Stomach (tissue), 9 donors: ENCODE measurements around the gene COL6A1. TPM values are rescaled to one million over a fixed set of nuclear protein-coding genes. Genes with fewer than 3 reads are reported as not detected.

Experiments
- DNase-seq, 2 donors: peaks; one replicate each; pipeline versions ENCODE4 v3.0.0 to v3.0.0-alpha.2; 2013 to 2019
- H3K27ac ChIP-seq, 5 donors: fragments of 200-600 bp in 4 of 5; sonication (generic) in 4 of 5; one replicate each; pipeline ENCODE4 v1.5.1; 2013 to 2019; ENCODE audit warnings: mild to moderate bottlenecking in 1 of 5, moderate library complexity in 1 of 5
- H3K27me3 ChIP-seq, 3 donors: fragments of 200-600 bp; sonication (generic); one replicate each; pipeline ENCODE4 v1.5.1; 2017 to 2019; ENCODE audit warnings: mixed run types in 1 of 3
- H3K36me3 ChIP-seq, 4 donors: fragments of 200-600 bp; sonication (generic); 1 replicate in 3 of 4; 2 replicates in 1 of 4; pipeline ENCODE4 v1.5.1; 2016 to 2019
- H3K4me1 ChIP-seq, 4 donors: fragments of 200-600 bp; sonication (generic); one replicate each; pipeline ENCODE4 v1.5.1; 2016 to 2019
- H3K4me3 ChIP-seq, 4 donors: fragments of 200-600 bp; sonication (generic) in 3 of 4; one replicate each; pipeline ENCODE4 v1.5.1; 2016 to 2019; ENCODE audit warnings: mild to moderate bottlenecking in 1 of 4
- H3K9me3 ChIP-seq, 4 donors: fragments of 200-600 bp; sonication (generic); one replicate each; pipeline ENCODE4 v1.5.1; 2016 to 2019
- EP300 ChIP-seq: sonication (generic); formaldehyde crosslinking; IDR thresholded peaks from one replicate; pipeline ENCODE4 v1.6.1; 2017; ENCODE audit warnings: antibody characterized with exemption
- POLR2A ChIP-seq, 4 donors: fragments of 450-650 bp; IDR thresholded peaks; one replicate each; pipeline ENCODE4 v1.6.1; 2016; ENCODE audit warnings: antibody characterized with exemption in 4 of 4, control low read depth in 2 of 4, mild to moderate bottlenecking in 1 of 4, moderate library complexity in 1 of 4
- POLR2AphosphoS5 ChIP-seq, 3 donors: sonication (generic); formaldehyde crosslinking; IDR thresholded peaks; one replicate each; pipeline ENCODE4 v1.6.1; 2016; ENCODE audit warnings: antibody characterized with exemption in 3 of 3
- WGBS, 5 donors: extraction: QIAGEN DNeasy Blood & Tissue Kit in 3 of 5; methylation state at CpG; one replicate each; pipeline versions ENCODE4 v1.1.5 to v1.1.7; 2013 to 2018; 5-methylcytosine and 5-hydroxymethylcytosine counted together
- intact Hi-C: fragments of 100-400 bp; cut with DNase I; formaldehyde crosslinking; loops from one replicate; pipeline ENCODE4 v1.15.1; 2023; ENCODE audit warnings: low total_unique reads
- polyA plus RNA-seq, 3 donors: library from polyadenylated mRNA; stranded (reverse); fragments of 200-250 nt; gene quantifications; one replicate each; pipeline ENCODE4 v1.2.3, GENCODE V29; 2013
- total RNA-seq, 5 donors: library from RNA; depleted of rRNA; stranded (reverse); fragments of >200 nt; gene quantifications; one replicate each; pipeline versions ENCODE4 v1.1.0 to v1.2.3, GENCODE V29; 2014 to 2016
- TF ChIP-seq, protein P1 (sequence below), 7 experiments: fragments of 450-650 bp in 4 of 7; fragments of 200-600 bp in 3 of 7; sonication (generic) in 3 of 7; IDR thresholded peaks; one replicate each; pipeline ENCODE4 v1.5.1; 2016 to 2019; ENCODE audit warnings: antibody characterized with exemption in 7 of 7, control low read depth in 2 of 7, mild to moderate bottlenecking in 1 of 7
- donor health status: healthy with polysubstance abuse.
- donor health status: Bipolar disorder and iron deficiency.
- donor health status: healthy.

COL6A1 gene
- total and polyA plus RNA-seq, 8 donors = 63.2 to 756 (median 254) TPM

GRCh38 chr21:45962531-45963231, 18.9 kb upstream of the COL6A1 start:
- no peaks in the 10 kb centered on the region for H3K36me3 ChIP-seq
- no peak overlapping the region for H3K27ac ChIP-seq
- intact Hi-C loops = no loop called here
- WGBS, 5 donors = 69 to 84% (median 81%) methylated on average over 4 of the region's 4 CpGs
- TF ChIP-seq, protein P1, sequence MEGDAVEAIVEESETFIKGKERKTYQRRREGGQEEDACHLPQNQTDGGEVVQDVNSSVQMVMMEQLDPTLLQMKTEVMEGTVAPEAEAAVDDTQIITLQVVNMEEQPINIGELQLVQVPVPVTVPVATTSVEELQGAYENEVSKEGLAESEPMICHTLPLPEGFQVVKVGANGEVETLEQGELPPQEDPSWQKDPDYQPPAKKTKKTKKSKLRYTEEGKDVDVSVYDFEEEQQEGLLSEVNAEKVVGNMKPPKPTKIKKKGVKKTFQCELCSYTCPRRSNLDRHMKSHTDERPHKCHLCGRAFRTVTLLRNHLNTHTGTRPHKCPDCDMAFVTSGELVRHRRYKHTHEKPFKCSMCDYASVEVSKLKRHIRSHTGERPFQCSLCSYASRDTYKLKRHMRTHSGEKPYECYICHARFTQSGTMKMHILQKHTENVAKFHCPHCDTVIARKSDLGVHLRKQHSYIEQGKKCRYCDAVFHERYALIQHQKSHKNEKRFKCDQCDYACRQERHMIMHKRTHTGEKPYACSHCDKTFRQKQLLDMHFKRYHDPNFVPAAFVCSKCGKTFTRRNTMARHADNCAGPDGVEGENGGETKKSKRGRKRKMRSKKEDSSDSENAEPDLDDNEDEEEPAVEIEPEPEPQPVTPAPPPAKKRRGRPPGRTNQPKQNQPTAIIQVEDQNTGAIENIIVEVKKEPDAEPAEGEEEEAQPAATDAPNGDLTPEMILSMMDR (IDR thresholded peaks at IDR 0.05) = no peak
- peaks cover 0 to 4% (median 1%) of the 10 kb centered on the region in 4 donors for H3K4me1 ChIP-seq
- H3K4me3 ChIP-seq = no peak overlapping the region
- no peak for DNase-seq
- H3K27me3 ChIP-seq = peaks cover 0 to 4% (median 2%) of the 10 kb centered on the region in 3 donors
- peaks cover 0 to 23% (median 5%) of the 10 kb centered on the region in 4 donors for H3K9me3 ChIP-seq

GRCh38 chr21:45963232-45963570, 18.4 kb upstream of the COL6A1 start:
- H3K27ac ChIP-seq = no peak overlapping the region
- H3K27me3 ChIP-seq = peaks cover 0 to 4% (median 0%) of the 10 kb centered on the region in 3 donors
- intact Hi-C loops = no loop called here
- no peak overlapping the region for H3K4me3 ChIP-seq
- H3K36me3 ChIP-seq = no peaks in the 10 kb centered on the region
- no peaks in the 10 kb centered on the region for H3K4me1 ChIP-seq
- 54 to 63% (median 58%) methylated on average over 3 of the region's 3 CpGs for whole genome bisulfite sequencing, 5 donors
- DNase-seq = peak in 1 of 2 donors; percentile 78
- no peak for TF ChIP-seq EP300
- peaks cover 0 to 23% (median 5%) of the 10 kb centered on the region in 4 donors for H3K9me3 ChIP-seq

- intact Hi-C loops = no loop called here
- no peaks in the 10 kb centered on the region for H3K36me3 ChIP-seq
- 8 to 33% (median 17%) methylated on average over 1 of the region's 1 CpG for WGBS, 5 donors
- no peak for TF ChIP-seq POLR2AphosphoS5 (IDR thresholded peaks at IDR 0.05)
- TF ChIP-seq EP300 = no peak
- TF ChIP-seq, protein P1 (IDR thresholded peaks at IDR 0.05) = no peak
- TF ChIP-seq POLR2A (IDR thresholded peaks at IDR 0.05) = no peak
- H3K4me1 ChIP-seq = no peaks in the 10 kb centered on the region
- H3K27ac ChIP-seq = no peak overlapping the region
- H3K4me3 ChIP-seq = no peak overlapping the region
- H3K9me3 ChIP-seq = peaks cover 0 to 23% (median 5%) of the 10 kb centered on the region in 4 donors
- no peak for DNase-seq
- H3K27me3 ChIP-seq = peaks cover 0 to 4% (median 0%) of the 10 kb centered on the region in 3 donors
Measured at GRCh38 chr21:45964649-45965048, 16.9 kb upstream of the COL6A1 start.

GRCh38 chr21:45965084-45965809, 16.3 kb upstream of the COL6A1 start:
- Histone ChIP-seq H3K27ac (no peak overlapping the region), H3K27me3 (peaks cover 0 to 4% (median 2%) of the 10 kb centered on the region in 3 donors), H3K4me1 (peaks cover 0 to 2% (median 1%) of the 10 kb centered on the region in 4 donors), H3K4me3 (no peak overlapping the region), H3K36me3 (no peaks in the 10 kb centered on the region), H3K9me3 (peaks cover 0 to 23% (median 5%) of the 10 kb centered on the region in 4 donors)
- intact Hi-C loops = no loop called here
- WGBS, 5 donors = 73 to 86% (median 76%) methylated on average over 4 of the region's 4 CpGs
- no peak for DNase-seq
- TF ChIP-seq, protein P1 (IDR thresholded peaks at IDR 0.05) = no peak
- TF ChIP-seq POLR2A (IDR thresholded peaks at IDR 0.05) = no peak
- no peak for TF ChIP-seq POLR2AphosphoS5 (IDR thresholded peaks at IDR 0.05)
- TF ChIP-seq EP300 = no peak
